ENCODE data around the gene CFAP97D1. TPM values are rescaled to one million over a fixed set of nuclear protein-coding genes. Genes with fewer than 3 reads are reported as not detected.

The CFAP97D1 gene
- polyA plus RNA-seq, 1 donor (not counting 4 experiments of a cell fraction or from before 2014, with no cell fraction given) = not detected

GRCh38 chr17:43817826-43818225 lies 37.6 kb downstream of the CFAP97D1 start:
- Histone ChIP-seq H3K9me3 (ENCODE audit: control insufficient read depth, low read depth, low read length) (no peaks in the 10 kb centered on the region), H3K27me3 (ENCODE audit: control insufficient read depth, extremely low read depth, insufficient read depth, low read length) (no peaks in the 10 kb centered on the region), H3K4me3 (ENCODE audit: control insufficient read depth in 2 of 3, extremely low read depth in 1 of 3, insufficient read depth in 2 of 3, low read depth in 1 of 3, low read length in 3 of 3) (no peak overlapping the region), H3K36me3 (ENCODE audit: control insufficient read depth in 2 of 2, extremely low read depth in 1 of 2, insufficient read depth in 2 of 2, low read length in 2 of 2) (peaks cover 24 to 27% of the 10 kb centered on the region in 2 experiments), H3K9ac (ENCODE audit: control insufficient read depth, extremely low read depth, insufficient read depth, low read length) (no peak overlapping the region), H3K27ac (ENCODE audit: control insufficient read depth, insufficient read depth, low read length) (no peak overlapping the region), H2AFZ (ENCODE audit: control insufficient read depth, low read length) (no peak overlapping the region), H3K4me2 (ENCODE audit: control insufficient read depth, extremely low read depth, insufficient read depth, low read depth, low read length) (no peak overlapping the region), H3K9me1 (ENCODE audit: control insufficient read depth, extremely low read depth, insufficient read depth, low read length) (no peaks in the 10 kb centered on the region), H3K4me1 (ENCODE audit: control insufficient read depth, extremely low read depth, insufficient read depth, low read length) (peaks cover 9% of the 10 kb centered on the region), H3K79me2 (ENCODE audit: control insufficient read depth, insufficient read depth, low read length) (no peaks in the 10 kb centered on the region), H4K20me1 (ENCODE audit: control insufficient read depth, extremely low read depth, insufficient read depth, low read length) (no peaks in the 10 kb centered on the region)
- DNase-seq (ENCODE audit: low read depth, low spot score) (no peak), FAIRE-seq (no peak)
- TF ChIP-seq EZH2 (IDR thresholded peaks at IDR 0.05; ENCODE audit: low read length) (no peak), CTCF (optimal IDR thresholded peaks at IDR 0.05 in 1 of 3, IDR thresholded peaks at IDR 0.05 in 1 of 3, conservative IDR thresholded peaks at IDR 0.05 in 1 of 3; ENCODE audit: extremely low read depth in 1 of 3, insufficient read depth in 2 of 3, low read length in 3 of 3) (no peak)
- dilution Hi-C loops (cut with MboI; ENCODE audit: extremely low pct_ligation_motif_present, low sequenced_read_pairs) = no loop called here

- dilution Hi-C loops (cut with MboI; ENCODE audit: extremely low pct_ligation_motif_present, low sequenced_read_pairs) = no loop called here
- no peak for FAIRE-seq
- peaks cover 13% of the 10 kb centered on the region for H3K4me1 ChIP-seq (ENCODE audit: control insufficient read depth, extremely low read depth, insufficient read depth, low read length)
Observed at GRCh38 chr17:43818966-43819365, 38.7 kb downstream of the CFAP97D1 start.

More at GRCh38 chr17:43818966-43819365, 38.7 kb downstream of the CFAP97D1 start:
- H3K4me2 ChIP-seq (ENCODE audit: control insufficient read depth, extremely low read depth, insufficient read depth, low read depth, low read length) = no peak overlapping the region
- H4K20me1 ChIP-seq (ENCODE audit: control insufficient read depth, extremely low read depth, insufficient read depth, low read length) = no peaks in the 10 kb centered on the region
- no peaks in the 10 kb centered on the region for H3K79me2 ChIP-seq (ENCODE audit: control insufficient read depth, insufficient read depth, low read length)
- DNase-seq (ENCODE audit: low read depth, low spot score) = no peak
- no peak overlapping the region for H3K27ac ChIP-seq (ENCODE audit: control insufficient read depth, insufficient read depth, low read length)
- no peaks in the 10 kb centered on the region for H3K9me3 ChIP-seq (ENCODE audit: control insufficient read depth, low read depth, low read length)
- no peak overlapping the region for H2AFZ ChIP-seq (ENCODE audit: control insufficient read depth, low read length)
- TF ChIP-seq EZH2 (IDR thresholded peaks at IDR 0.05; ENCODE audit: low read length) (no peak), CTCF (optimal IDR thresholded peaks at IDR 0.05 in 1 of 3, IDR thresholded peaks at IDR 0.05 in 1 of 3, conservative IDR thresholded peaks at IDR 0.05 in 1 of 3; ENCODE audit: extremely low read depth in 1 of 3, insufficient read depth in 2 of 3, low read length in 3 of 3) (no peak)
- H3K27me3 ChIP-seq (ENCODE audit: control insufficient read depth, extremely low read depth, insufficient read depth, low read length) = no peaks in the 10 kb centered on the region
- peaks cover 20 to 22% of the 10 kb centered on the region in 2 experiments for H3K36me3 ChIP-seq (ENCODE audit: control insufficient read depth in 2 of 2, extremely low read depth in 1 of 2, insufficient read depth in 2 of 2, low read length in 2 of 2)
- H3K9ac ChIP-seq (ENCODE audit: control insufficient read depth, extremely low read depth, insufficient read depth, low read length) = no peak overlapping the region
- H3K4me3 ChIP-seq (ENCODE audit: control insufficient read depth in 2 of 3, extremely low read depth in 1 of 3, insufficient read depth in 2 of 3, low read depth in 1 of 3, low read length in 3 of 3) = no peak overlapping the region
- H3K9me1 ChIP-seq (ENCODE audit: control insufficient read depth, extremely low read depth, insufficient read depth, low read length) = no peaks in the 10 kb centered on the region

Data from keratinocyte (primary cell).